Uterus (tissue), 4 donors: Measurements from ENCODE around the gene WWC1. TPM values are rescaled to one million over a fixed set of nuclear protein-coding genes. Genes with fewer than 3 reads are reported as not detected.

ENCODE experiments used
- DNase-seq, 2 donors: peaks; one replicate each; pipeline ENCODE4 v3.0.0-alpha.2; 2019 to 2020
- H3K27ac ChIP-seq, 2 donors: fragments of 200-600 bp; sonication (generic); 1 replicate in 1 of 2; 2 replicates in 1 of 2; pipeline ENCODE4 v1.5.1; 2016 to 2018
- H3K27me3 ChIP-seq, 2 donors: fragments of 200-600 bp; sonication (generic); one replicate each; pipeline ENCODE4 v1.5.1; 2018 to 2019; ENCODE audit warnings: control low read depth in 1 of 2
- H3K36me3 ChIP-seq, 2 donors: fragments of 200-600 bp; sonication (generic); one replicate each; pipeline ENCODE4 v1.5.1; 2019; ENCODE audit warnings: control low read depth in 1 of 2
- H3K4me1 ChIP-seq, 2 donors: fragments of 200-600 bp; sonication (generic); one replicate each; pipeline ENCODE4 v1.5.1; 2018 to 2019; ENCODE audit warnings: control low read depth in 1 of 2
- H3K4me3 ChIP-seq, 2 donors: fragments of 200-600 bp; sonication (generic); 1 replicate in 1 of 2; 2 replicates in 1 of 2; pipeline ENCODE4 v1.5.1; 2018 to 2019; ENCODE audit warnings: mild to moderate bottlenecking in 1 of 2
- H3K9me3 ChIP-seq, 2 donors: fragments of 200-600 bp; sonication (generic); one replicate each; pipeline ENCODE4 v1.5.1; 2019; ENCODE audit warnings: control low read depth in 1 of 2
- CTCF ChIP-seq, 4 experiments: fragments of 200-600 bp in 2 of 4; fragments of 450-650 bp in 2 of 4; sonication (generic) in 2 of 4; IDR thresholded peaks; one replicate each; pipeline ENCODE4 v1.5.1; 2016 to 2019; ENCODE audit warnings: antibody characterized with exemption in 4 of 4, mild to moderate bottlenecking in 2 of 4, moderate library complexity in 1 of 4
- POLR2A ChIP-seq, 2 donors: fragments of 450-650 bp; IDR thresholded peaks; one replicate each; pipeline ENCODE4 v1.6.1; 2016; ENCODE audit warnings: antibody characterized with exemption in 2 of 2, mild to moderate bottlenecking in 1 of 2, moderate library complexity in 1 of 2
- intact Hi-C: fragments of 100-400 bp; cut with DNase I; formaldehyde crosslinking; loops from one replicate; pipeline ENCODE4 v1.15.1; 2023; ENCODE audit warnings: low total_unique reads
- total RNA-seq, 4 donors: library from RNA; depleted of rRNA in 3 of 4; stranded (reverse); fragments of >200 nt in 3 of 4; gene quantifications; one replicate each; pipeline versions ENCODE4 v1.1.0 to v1.2.4, GENCODE V29; 2014 to 2023
- donor health status: DM: yes; HTN: yes; CAD: no.

Gene WWC1
- total RNA-seq, 4 donors from 2014 or later = under 0.01 to 8.7 (median 1.9) TPM; not detected in 1

GRCh38 chr5:168415971-168416370 lies 124.5 kb downstream of the WWC1 start:
- no peaks in the 10 kb centered on the region for H3K27me3 ChIP-seq
- H3K4me1 ChIP-seq = no peaks in the 10 kb centered on the region
- no peak overlapping the region for H3K27ac ChIP-seq
- intact Hi-C loops = no loop called here
- no peaks in the 10 kb centered on the region for H3K36me3 ChIP-seq
- DNase-seq = no peak
- no peak overlapping the region for H3K4me3 ChIP-seq
- no peak for TF ChIP-seq POLR2A (IDR thresholded peaks at IDR 0.05)
- TF ChIP-seq CTCF (IDR thresholded peaks at IDR 0.05) = no peak
- H3K9me3 ChIP-seq = no peaks in the 10 kb centered on the region

GRCh38 chr5:168417731-168418429 lies 126.4 kb downstream of the WWC1 start:
- Histone ChIP-seq H3K36me3 (no peaks in the 10 kb centered on the region), H3K27ac (no peak overlapping the region), H3K4me1 (no peaks in the 10 kb centered on the region), H3K4me3 (no peak overlapping the region), H3K27me3 (no peaks in the 10 kb centered on the region), H3K9me3 (no peaks in the 10 kb centered on the region)
- intact Hi-C loops = no loop called here
- no peak for DNase-seq
- TF ChIP-seq CTCF (IDR thresholded peaks at IDR 0.05) (no peak), POLR2A (IDR thresholded peaks at IDR 0.05) (no peak)

- Histone ChIP-seq H3K27ac (no peak overlapping the region), H3K4me1 (no peaks in the 10 kb centered on the region), H3K4me3 (no peak overlapping the region), H3K36me3 (no peaks in the 10 kb centered on the region), H3K27me3 (no peaks in the 10 kb centered on the region), H3K9me3 (no peaks in the 10 kb centered on the region)
- TF ChIP-seq POLR2A (IDR thresholded peaks at IDR 0.05) (no peak), CTCF (IDR thresholded peaks at IDR 0.05) (no peak)
- DNase-seq = no peak
- intact Hi-C loops = no loop called here
Measured at GRCh38 chr5:168420461-168420860, 129.0 kb downstream of the WWC1 start.

- H3K4me3 ChIP-seq = no peak overlapping the region
- no peaks in the 10 kb centered on the region for H3K27me3 ChIP-seq
- no peak overlapping the region for H3K27ac ChIP-seq
- no peak for DNase-seq
- no peaks in the 10 kb centered on the region for H3K36me3 ChIP-seq
- no peaks in the 10 kb centered on the region for H3K9me3 ChIP-seq
- intact Hi-C loops = no loop called here
- H3K4me1 ChIP-seq = no peaks in the 10 kb centered on the region
- TF ChIP-seq CTCF (IDR thresholded peaks at IDR 0.05) (no peak), POLR2A (IDR thresholded peaks at IDR 0.05) (no peak)
Measured at GRCh38 chr5:168422431-168422830, 131.0 kb downstream of the WWC1 start.

- Histone ChIP-seq H3K27ac (no peak overlapping the region), H3K4me3 (no peak overlapping the region), H3K36me3 (no peaks in the 10 kb centered on the region), H3K27me3 (no peaks in the 10 kb centered on the region), H3K9me3 (no peaks in the 10 kb centered on the region), H3K4me1 (no peaks in the 10 kb centered on the region)
- intact Hi-C loops = no loop called here
- TF ChIP-seq CTCF (IDR thresholded peaks at IDR 0.05) = no peak
- no peak for TF ChIP-seq POLR2A (IDR thresholded peaks at IDR 0.05)
- no peak for DNase-seq
Measured at GRCh38 chr5:168423478-168423877, 132.0 kb downstream of the WWC1 start.
